SU-DHL-6 (cell line): ENCODE measurements around the gene GREB1L.

Experiments used
- H2AFZ ChIP-seq: fragments of 200-600 bp; sonication (generic); 2 replicates; pipeline ENCODE4 v1.6.1; 2014; ENCODE audit warnings: low read depth, mild to moderate bottlenecking, moderate library complexity, mixed read lengths, antibody characterized with exemption, low read length; ENCODE audit not compliant: severe bottlenecking
- H3F3A ChIP-seq: fragments of 200-600 bp; shearing (Covaris generic); 2 replicates; pipeline ENCODE4 v1.6.0; 2016; ENCODE audit warnings: antibody characterized with exemption, mild to moderate bottlenecking; ENCODE audit not compliant: insufficient read depth
- H3K27ac ChIP-seq: fragments of 200-600 bp; sonication (generic); 2 replicates; pipeline ENCODE4 v1.5.1; 2016; ENCODE audit warnings: low read depth, mild to moderate bottlenecking, low read length, moderate library complexity, mixed read lengths
- H3K27me3 ChIP-seq: fragments of 200-600 bp; sonication (generic), shearing (Covaris generic); 2 replicates; pipeline ENCODE4 v1.6.0; 2014; ENCODE audit warnings: mild to moderate bottlenecking, low read length
- H3K36me3 ChIP-seq: fragments of 200-600 bp; sonication (generic); 2 replicates; pipeline ENCODE4 v1.6.1; 2014; ENCODE audit warnings: mild to moderate bottlenecking, low read length, mixed read lengths
- H3K4me2 ChIP-seq: fragments of 300-600, 200-600 bp; shearing (Covaris generic), sonication (generic); 2 replicates; pipeline ENCODE4 v1.6.0; 2014; ENCODE audit warnings: low read length, low read depth, mild to moderate bottlenecking; ENCODE audit not compliant: poor library complexity, severe bottlenecking
- H3K4me3 ChIP-seq: fragments of 200-600 bp; sonication (generic); 2 replicates; pipeline ENCODE4 v1.5.1; 2014; ENCODE audit warnings: antibody characterized with exemption, low read length, mild to moderate bottlenecking, mixed read lengths; ENCODE audit not compliant: insufficient read depth, poor library complexity, severe bottlenecking
- H3K79me2 ChIP-seq: fragments of 200-600 bp; sonication (generic); 2 replicates; pipeline ENCODE4 v1.6.1; 2014; ENCODE audit warnings: mild to moderate bottlenecking, low read length, moderate library complexity; ENCODE audit not compliant: insufficient read depth
- H3K9ac ChIP-seq: fragments of 200-600 bp; sonication (generic); 2 replicates; pipeline ENCODE4 v1.7.0; 2014; ENCODE audit warnings: mild to moderate bottlenecking, low read length
- H3K9me2 ChIP-seq: fragments of 200-600 bp; sonication (generic); replicated peaks from 2 replicates; pipeline ENCODE4 v1.6.1; 2014; ENCODE audit warnings: low read length; ENCODE audit not compliant: insufficient read depth
- H3K9me3 ChIP-seq: fragments of 200-600 bp; sonication (generic); 2 replicates; pipeline ENCODE4 v1.6.1; 2014; ENCODE audit warnings: low read length, mixed read lengths; ENCODE audit not compliant: insufficient read depth
- H4K20me1 ChIP-seq: fragments of 200-600 bp; sonication (generic); 2 replicates; pipeline ENCODE4 v1.6.1; 2014; ENCODE audit warnings: low read depth, mild to moderate bottlenecking, antibody characterized with exemption, low read length, moderate library complexity, mixed read lengths
- EZH2phosphoT487 ChIP-seq: fragments of 200-600 bp; sonication (generic), shearing (Covaris generic); conservative IDR thresholded peaks from 2 replicates; pipeline ENCODE4 v1.6.1; 2018; ENCODE audit warnings: mild to moderate bottlenecking, antibody characterized with exemption, low read length, moderate library complexity, mixed read lengths
- TF ChIP-seq, protein P1 (sequence below): fragments of 200-600 bp; sonication (generic); IDR thresholded peaks from one replicate; pipeline ENCODE4 v1.5.1; 2017; ENCODE audit warnings: antibody characterized with exemption, mild to moderate bottlenecking, low read length, moderate library complexity; ENCODE audit not compliant: insufficient read depth, poor library complexity, severe bottlenecking

The GREB1L gene

DNA sequence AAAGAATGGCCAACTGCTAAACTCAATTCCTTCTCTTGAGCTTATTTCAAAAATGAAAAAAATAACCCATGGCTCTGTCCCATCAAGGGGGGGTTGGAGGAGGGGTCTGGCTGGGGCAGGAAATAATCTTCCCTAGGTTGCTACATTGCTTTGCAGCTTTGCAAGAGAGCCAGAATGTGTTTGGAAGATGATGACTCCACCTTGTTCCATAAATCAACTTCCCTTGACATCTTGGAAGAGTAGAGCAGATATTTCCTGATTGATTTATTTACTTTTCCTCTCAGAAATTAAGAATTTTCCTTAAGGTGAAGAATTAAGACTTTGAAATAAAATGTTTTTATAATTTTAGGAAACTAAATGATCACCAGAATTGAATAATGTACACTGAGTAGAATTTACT, 317.2 kb downstream of the GREB1L start:
- Histone ChIP-seq H4K20me1 (no peaks in the 10 kb centered on the region), H3K4me3 (no peak overlapping the region), H3K9me3 (no peaks in the 10 kb centered on the region), H3K36me3 (peaks cover 43% of the 10 kb centered on the region; the same call in 1 of the 2 replicates), H3K79me2 (no peaks in the 10 kb centered on the region), H3K27me3 (no peaks in the 10 kb centered on the region), H3F3A (peaks cover 13% of the 10 kb centered on the region; the same call in 1 of the 2 replicates), H3K27ac (no peak overlapping the region), H3K9me2 (no peaks in the 10 kb centered on the region), H3K4me2 (no peak overlapping the region), H2AFZ (no peak overlapping the region), H3K9ac (no peak overlapping the region)
- no peak for TF ChIP-seq EZH2phosphoT487
- TF ChIP-seq, protein P1, sequence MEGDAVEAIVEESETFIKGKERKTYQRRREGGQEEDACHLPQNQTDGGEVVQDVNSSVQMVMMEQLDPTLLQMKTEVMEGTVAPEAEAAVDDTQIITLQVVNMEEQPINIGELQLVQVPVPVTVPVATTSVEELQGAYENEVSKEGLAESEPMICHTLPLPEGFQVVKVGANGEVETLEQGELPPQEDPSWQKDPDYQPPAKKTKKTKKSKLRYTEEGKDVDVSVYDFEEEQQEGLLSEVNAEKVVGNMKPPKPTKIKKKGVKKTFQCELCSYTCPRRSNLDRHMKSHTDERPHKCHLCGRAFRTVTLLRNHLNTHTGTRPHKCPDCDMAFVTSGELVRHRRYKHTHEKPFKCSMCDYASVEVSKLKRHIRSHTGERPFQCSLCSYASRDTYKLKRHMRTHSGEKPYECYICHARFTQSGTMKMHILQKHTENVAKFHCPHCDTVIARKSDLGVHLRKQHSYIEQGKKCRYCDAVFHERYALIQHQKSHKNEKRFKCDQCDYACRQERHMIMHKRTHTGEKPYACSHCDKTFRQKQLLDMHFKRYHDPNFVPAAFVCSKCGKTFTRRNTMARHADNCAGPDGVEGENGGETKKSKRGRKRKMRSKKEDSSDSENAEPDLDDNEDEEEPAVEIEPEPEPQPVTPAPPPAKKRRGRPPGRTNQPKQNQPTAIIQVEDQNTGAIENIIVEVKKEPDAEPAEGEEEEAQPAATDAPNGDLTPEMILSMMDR: no peak

DNA sequence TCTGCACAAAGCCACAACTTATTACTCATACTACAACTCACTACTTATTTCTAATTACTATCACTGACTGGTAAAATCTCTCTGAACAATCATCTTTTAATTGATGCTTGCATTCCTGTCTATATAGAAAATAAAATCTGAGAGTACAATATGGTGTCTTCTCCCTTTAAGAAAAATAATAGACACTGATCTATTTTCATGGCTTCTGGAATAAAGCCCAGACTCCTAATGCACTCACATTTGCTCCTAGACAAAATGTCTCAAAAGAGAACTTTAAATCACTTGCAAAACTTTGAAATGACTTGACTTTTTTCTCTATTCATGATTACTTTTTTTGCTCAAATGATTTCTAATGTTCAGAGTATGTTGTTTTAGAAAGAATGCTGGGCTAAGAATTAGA, 329.7 kb downstream of the GREB1L start:
- TF ChIP-seq, protein P1: no peak
- TF ChIP-seq EZH2phosphoT487: no peak

More for the DNA sequence above, 329.7 kb downstream of the GREB1L start:
- Histone ChIP-seq H3K36me3 (peaks cover 49% of the 10 kb centered on the region), H3K27me3 (no peaks in the 10 kb centered on the region), H2AFZ (no peak overlapping the region), H3K4me2 (no peak overlapping the region), H3K9me3 (no peaks in the 10 kb centered on the region), H4K20me1 (no peaks in the 10 kb centered on the region), H3K9me2 (no peaks in the 10 kb centered on the region), H3K79me2 (0 out of 2 replicates have a peak, but pooled peaks cover 2% of the 10 kb centered on the region), H3K27ac (no peak overlapping the region), H3K9ac (no peak overlapping the region), H3K4me3 (no peak overlapping the region), H3F3A (0 out of 2 replicates have a peak, but pooled peaks cover 3% of the 10 kb centered on the region)
